Loucy (cell line): ENCODE results near the gene STIMATE.

Experiments used
- H2AFZ ChIP-seq: fragments of 200-600 bp; sonication (generic); 2 replicates; pipeline ENCODE4 v1.6.0; 2016; ENCODE audit warnings: antibody characterized with exemption, mild to moderate bottlenecking, low read length, moderate library complexity
- H3F3A ChIP-seq: fragments of 200-600 bp; 2 replicates; pipeline ENCODE4 v1.6.0; 2016; ENCODE audit warnings: antibody characterized with exemption, low read depth, mild to moderate bottlenecking
- H3K27me3 ChIP-seq: fragments of 200-600 bp; sonication (generic); 2 replicates; pipeline ENCODE4 v1.6.1; 2014; ENCODE audit warnings: low read length, mild to moderate bottlenecking; ENCODE audit not compliant: insufficient read depth, poor library complexity, severe bottlenecking
- H3K36me3 ChIP-seq: fragments of 200-600 bp; sonication (generic); 2 replicates; pipeline ENCODE4 v1.6.1; 2016; ENCODE audit warnings: low read length; ENCODE audit not compliant: insufficient read depth
- H3K4me1 ChIP-seq: fragments of 200-600 bp; sonication (generic); 2 replicates; pipeline ENCODE4 v1.5.1; 2014; ENCODE audit warnings: low read length, mild to moderate bottlenecking; ENCODE audit not compliant: insufficient read depth, poor library complexity, severe bottlenecking
- H3K4me2 ChIP-seq: fragments of 200-600 bp; sonication (generic); 2 replicates; pipeline ENCODE4 v1.6.0; 2014; ENCODE audit warnings: antibody characterized with exemption, low read length, low read depth, mild to moderate bottlenecking; ENCODE audit not compliant: poor library complexity, severe bottlenecking
- H3K4me3 ChIP-seq: fragments of 200-600 bp; sonication (generic); 2 replicates; pipeline ENCODE4 v1.5.1; 2014; ENCODE audit warnings: low read length, mild to moderate bottlenecking, mixed read lengths; ENCODE audit not compliant: poor library complexity, severe bottlenecking
- H3K79me2 ChIP-seq: fragments of 200-600 bp; sonication (generic); 2 replicates; pipeline ENCODE4 v1.6.1; 2014; ENCODE audit warnings: low read length; ENCODE audit not compliant: insufficient read depth
- H3K9ac ChIP-seq: fragments of 200-600 bp; sonication (generic); 2 replicates; pipeline ENCODE4 v1.6.0; 2014; ENCODE audit warnings: mild to moderate bottlenecking, low read depth, low read length, moderate library complexity; ENCODE audit not compliant: poor library complexity, severe bottlenecking
- H3K9me2 ChIP-seq: fragments of 200-600 bp; sonication (generic); replicated peaks from 2 replicates; pipeline ENCODE4 v1.6.1; 2016; ENCODE audit warnings: low read depth, low read length, mixed read lengths
- H3K9me3 ChIP-seq: fragments of 200-600 bp; sonication (generic); 2 replicates; pipeline ENCODE4 v1.6.1; 2014; ENCODE audit warnings: mild to moderate bottlenecking, antibody characterized with exemption, low read length, low read depth; ENCODE audit not compliant: insufficient read depth
- H4K20me1 ChIP-seq: fragments of 200-600 bp; sonication (generic); 2 replicates; pipeline ENCODE4 v1.6.0; 2014; ENCODE audit warnings: antibody characterized with exemption, low read length, mild to moderate bottlenecking; ENCODE audit not compliant: insufficient read depth, poor library complexity, severe bottlenecking
- CTCF ChIP-seq: fragments of 200-600 bp; sonication (generic); conservative IDR thresholded peaks from 2 replicates; pipeline ENCODE4 v1.5.1; 2014; ENCODE audit warnings: mild to moderate bottlenecking, antibody characterized with exemption, low read length
- EZH2phosphoT487 ChIP-seq: fragments of 200-600 bp; IDR thresholded peaks from 2 replicates; pipeline ENCODE4 v1.6.1; 2018; ENCODE audit warnings: antibody characterized with exemption, mild to moderate bottlenecking, moderate library complexity, borderline replicate concordance

The STIMATE gene

GRCh38 chr3:52816654-52817053, 80.7 kb downstream of the STIMATE start:
- no peaks in the 10 kb centered on the region for H3K9me3 ChIP-seq

GRCh38 chr3:52816199-52816598, 81.1 kb downstream of the STIMATE start:
- H3K4me3 ChIP-seq: no peak overlapping the region
- H3K9me2 ChIP-seq: no peaks in the 10 kb centered on the region
- no peaks in the 10 kb centered on the region for H3K4me1 ChIP-seq
- H3K27me3 ChIP-seq: no peaks in the 10 kb centered on the region
- no peak overlapping the region for H3K9ac ChIP-seq
- no peaks in the 10 kb centered on the region for H3K9me3 ChIP-seq
- H2AFZ ChIP-seq: no peak overlapping the region
- no peaks in the 10 kb centered on the region for H4K20me1 ChIP-seq
- H3K36me3 ChIP-seq: no peaks in the 10 kb centered on the region
- no peaks in the 10 kb centered on the region for H3F3A ChIP-seq
- H3K4me2 ChIP-seq: no peak overlapping the region
- TF ChIP-seq CTCF: no peak
- no peak for TF ChIP-seq EZH2phosphoT487
- no peaks in the 10 kb centered on the region for H3K79me2 ChIP-seq

More at GRCh38 chr3:52816654-52817053, 80.7 kb downstream of the STIMATE start:
- H2AFZ ChIP-seq: no peak overlapping the region
- H3F3A ChIP-seq: no peaks in the 10 kb centered on the region
- no peak overlapping the region for H3K4me2 ChIP-seq
- H3K27me3 ChIP-seq: no peaks in the 10 kb centered on the region
- no peaks in the 10 kb centered on the region for H3K4me1 ChIP-seq
- H4K20me1 ChIP-seq: no peaks in the 10 kb centered on the region
- H3K9me2 ChIP-seq: no peaks in the 10 kb centered on the region
- H3K79me2 ChIP-seq: no peaks in the 10 kb centered on the region
- H3K36me3 ChIP-seq: no peaks in the 10 kb centered on the region
- no peak for TF ChIP-seq EZH2phosphoT487
- TF ChIP-seq CTCF: no peak
- H3K9ac ChIP-seq: no peak overlapping the region
- no peak overlapping the region for H3K4me3 ChIP-seq

- no peak for TF ChIP-seq EZH2phosphoT487
- TF ChIP-seq CTCF: no peak
- no peaks in the 10 kb centered on the region for H3K36me3 ChIP-seq
- no peaks in the 10 kb centered on the region for H3K9me3 ChIP-seq
- H3K79me2 ChIP-seq: no peaks in the 10 kb centered on the region
- no peaks in the 10 kb centered on the region for H3K27me3 ChIP-seq
- no peak overlapping the region for H3K4me2 ChIP-seq
- H3F3A ChIP-seq: no peaks in the 10 kb centered on the region
- no peak overlapping the region for H3K9ac ChIP-seq
- H3K9me2 ChIP-seq: no peaks in the 10 kb centered on the region
- H2AFZ ChIP-seq: no peak overlapping the region
- no peak overlapping the region for H3K4me3 ChIP-seq
- H4K20me1 ChIP-seq: no peaks in the 10 kb centered on the region
- H3K4me1 ChIP-seq: peaks cover 14% of the 10 kb centered on the region
These were observed 83.5 kb downstream of the STIMATE start for GRCh38 chr3:52813810-52814209.
